Activated T-cell treated with anti-CD3 and anti-CD28 coated beads, Interleukin-2, amount 50 U/mL, for 24 hours (primary cell): Measurements from ENCODE around the gene SNPH.

Experiments
- DNase-seq: peaks from one replicate; pipeline ENCODE4 v3.0.0-alpha.2; 2020
- H3K27ac Mint-ChIP-seq: 2 replicates; pipeline ENCODE4 v1.8.0; 2020; ENCODE audit warnings: mild to moderate bottlenecking, mixed read lengths
- H3K27me3 Mint-ChIP-seq: 2 replicates; pipeline ENCODE4 v1.8.0; 2020; ENCODE audit warnings: mixed read lengths
- H3K36me3 Mint-ChIP-seq: 2 replicates; pipeline ENCODE4 v1.8.0; 2020; ENCODE audit warnings: low read depth, mixed read lengths
- H3K4me1 Mint-ChIP-seq: 2 replicates; pipeline ENCODE4 v1.8.0; 2020; ENCODE audit warnings: low read depth, mixed read lengths
- H3K4me3 Mint-ChIP-seq: 2 replicates; pipeline ENCODE4 v1.8.0; 2020; ENCODE audit warnings: mild to moderate bottlenecking, moderate library complexity, mixed read lengths
- H3K9me3 Mint-ChIP-seq: 2 replicates; pipeline ENCODE4 v1.8.0; 2020; ENCODE audit warnings: mixed read lengths

Gene SNPH

DNA sequence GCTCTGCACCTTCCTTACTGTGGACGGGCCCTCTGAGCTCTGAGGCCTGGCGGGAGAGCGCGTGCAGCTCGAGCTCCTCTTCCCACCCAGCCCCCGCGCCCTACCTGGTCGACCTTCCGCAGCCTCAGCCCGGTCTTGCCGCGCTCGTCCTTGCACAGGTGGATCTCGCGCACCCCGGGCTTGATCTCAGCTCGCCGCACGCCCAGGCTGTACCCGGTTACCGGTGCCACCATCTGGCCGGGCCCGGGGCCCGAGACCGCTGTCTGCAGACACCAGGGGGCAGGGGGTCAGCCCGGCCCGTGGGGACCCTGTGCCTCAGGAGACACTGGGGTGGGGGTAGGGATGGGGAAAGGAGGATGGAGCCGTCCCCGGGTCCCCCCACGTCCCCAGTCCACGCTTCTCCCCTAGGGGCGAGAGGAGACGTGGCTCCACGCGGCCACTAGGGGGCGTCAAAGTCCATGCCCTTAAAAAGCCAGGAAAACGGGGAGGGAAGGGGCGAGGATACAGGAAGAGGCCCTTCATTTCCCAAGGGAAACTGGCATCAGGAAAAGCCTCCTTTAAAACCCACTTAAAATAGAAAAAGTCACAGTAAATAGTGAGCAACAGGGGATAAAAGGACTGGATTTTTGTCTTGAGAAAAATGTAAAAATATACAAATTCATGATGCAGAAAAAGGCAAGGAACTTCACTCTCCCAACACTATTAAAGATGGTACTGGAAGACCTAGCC, 47.3 kb downstream of the SNPH start:
- H3K27ac Mint-ChIP-seq: no peak overlapping the region
- no peak overlapping the region for H3K4me3 Mint-ChIP-seq
- H3K9me3 Mint-ChIP-seq: no peaks in the 10 kb centered on the region
- DNase-seq: peak; percentile 80
- no peaks in the 10 kb centered on the region for H3K36me3 Mint-ChIP-seq
- H3K4me1 Mint-ChIP-seq: peaks cover 12% of the 10 kb centered on the region
- no peaks in the 10 kb centered on the region for H3K27me3 Mint-ChIP-seq

DNA sequence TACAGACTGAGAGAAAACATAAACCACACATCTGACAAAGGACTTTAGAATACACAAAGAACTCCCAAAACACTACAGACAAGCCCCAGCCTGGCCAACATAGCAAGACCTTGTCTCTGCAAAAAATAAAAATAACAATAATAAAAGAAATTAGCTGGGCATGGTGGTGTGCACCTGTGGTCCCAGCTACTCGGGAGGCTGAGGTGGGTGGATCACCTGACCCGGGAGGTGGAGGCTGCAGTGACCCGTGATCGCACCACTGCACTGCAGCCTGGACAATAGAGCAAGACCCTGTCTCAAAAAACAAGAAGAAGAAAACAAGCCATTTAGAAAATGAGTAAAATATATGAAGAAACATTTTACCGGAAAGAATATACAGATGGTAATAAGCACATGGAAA, 49.7 kb downstream of the SNPH start:
- Mint-ChIP-seq H3K9me3 (no peaks in the 10 kb centered on the region), H3K4me3 (no peak overlapping the region), H3K27me3 (no peaks in the 10 kb centered on the region), H3K4me1 (peaks cover 12% of the 10 kb centered on the region), H3K36me3 (no peaks in the 10 kb centered on the region), H3K27ac (no peak overlapping the region)
- no peak for DNase-seq

DNA sequence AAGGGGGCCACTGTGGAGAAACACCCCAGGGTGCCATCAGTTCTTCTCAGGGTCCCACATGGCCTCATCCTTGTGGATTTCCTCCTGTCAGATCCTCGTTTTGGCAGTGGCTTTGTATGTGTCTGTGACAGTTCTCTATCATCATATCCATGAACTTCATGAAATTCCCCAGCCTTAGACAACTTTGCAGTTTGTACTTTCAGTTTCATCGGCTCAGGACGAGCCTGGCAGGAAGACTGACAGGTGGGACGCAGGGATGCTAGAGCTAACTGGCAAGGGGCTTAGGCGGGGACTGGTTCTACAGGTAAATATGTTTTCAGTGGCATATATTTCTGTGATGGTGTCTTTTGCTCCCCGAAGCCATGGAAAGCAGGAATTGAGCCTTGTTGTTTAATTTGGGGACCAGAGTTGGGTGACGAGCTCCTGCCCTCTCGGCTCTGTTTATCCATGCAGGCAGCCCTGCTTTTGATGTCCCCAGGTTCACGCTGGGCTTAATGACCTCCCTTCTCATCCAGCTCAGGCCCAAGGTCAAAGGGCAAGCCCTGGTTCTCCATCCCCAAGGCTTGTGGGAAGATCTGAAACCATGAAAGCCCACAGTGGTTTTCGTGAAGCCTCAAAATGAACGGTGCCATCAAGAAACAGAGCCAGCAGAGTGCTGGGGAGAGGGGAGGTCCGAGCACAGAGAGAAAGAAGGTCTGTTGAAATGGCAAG, 51.6 kb downstream of the SNPH start:
- no peak overlapping the region for H3K27ac Mint-ChIP-seq
- H3K4me3 Mint-ChIP-seq: no peak overlapping the region
- H3K36me3 Mint-ChIP-seq: no peaks in the 10 kb centered on the region
- DNase-seq: no peak
- no peaks in the 10 kb centered on the region for H3K27me3 Mint-ChIP-seq
- peaks cover 12% of the 10 kb centered on the region for H3K4me1 Mint-ChIP-seq
- H3K9me3 Mint-ChIP-seq: no peaks in the 10 kb centered on the region

- Mint-ChIP-seq H3K36me3 (no peaks in the 10 kb centered on the region), H3K4me3 (no peak overlapping the region), H3K27me3 (no peaks in the 10 kb centered on the region), H3K9me3 (no peaks in the 10 kb centered on the region), H3K4me1 (peaks cover 8% of the 10 kb centered on the region), H3K27ac (no peak overlapping the region)
- DNase-seq: no peak
Measured at GRCh38 chr20:1319051-1319450, 53.0 kb downstream of the SNPH start.

DNA sequence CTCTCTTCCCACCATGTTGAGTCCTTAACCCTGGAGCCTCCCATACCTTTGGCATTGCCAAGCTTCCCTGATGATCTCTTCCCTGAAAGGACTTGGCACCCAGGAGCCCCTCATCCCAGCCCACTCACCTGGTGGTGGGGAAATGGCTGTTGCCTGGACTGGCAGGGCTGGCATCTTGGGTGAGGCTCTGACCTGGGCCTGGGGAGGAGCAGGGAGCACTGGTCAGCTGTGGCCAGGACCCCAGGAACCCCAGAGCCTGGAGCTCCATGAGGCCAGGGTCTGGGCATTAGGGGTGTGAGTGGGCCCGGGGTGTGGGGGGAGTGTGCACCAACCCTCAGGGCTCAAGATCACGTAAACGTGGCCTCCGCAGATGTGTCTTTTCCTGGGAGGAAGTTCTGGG, 53.4 kb downstream of the SNPH start:
- H3K36me3 Mint-ChIP-seq: no peaks in the 10 kb centered on the region
- peaks cover 8% of the 10 kb centered on the region for H3K4me1 Mint-ChIP-seq
- no peak overlapping the region for H3K4me3 Mint-ChIP-seq
- H3K9me3 Mint-ChIP-seq: no peaks in the 10 kb centered on the region
- DNase-seq: no peak
- no peaks in the 10 kb centered on the region for H3K27me3 Mint-ChIP-seq
- no peak overlapping the region for H3K27ac Mint-ChIP-seq

GRCh38 chr20:1320016-1320415, 53.9 kb downstream of the SNPH start:
- H3K4me3 Mint-ChIP-seq: no peak overlapping the region
- no peak overlapping the region for H3K27ac Mint-ChIP-seq
- no peaks in the 10 kb centered on the region for H3K27me3 Mint-ChIP-seq
- H3K9me3 Mint-ChIP-seq: no peaks in the 10 kb centered on the region
- DNase-seq: no peak
- peaks cover 8% of the 10 kb centered on the region for H3K4me1 Mint-ChIP-seq
- H3K36me3 Mint-ChIP-seq: no peaks in the 10 kb centered on the region

DNA sequence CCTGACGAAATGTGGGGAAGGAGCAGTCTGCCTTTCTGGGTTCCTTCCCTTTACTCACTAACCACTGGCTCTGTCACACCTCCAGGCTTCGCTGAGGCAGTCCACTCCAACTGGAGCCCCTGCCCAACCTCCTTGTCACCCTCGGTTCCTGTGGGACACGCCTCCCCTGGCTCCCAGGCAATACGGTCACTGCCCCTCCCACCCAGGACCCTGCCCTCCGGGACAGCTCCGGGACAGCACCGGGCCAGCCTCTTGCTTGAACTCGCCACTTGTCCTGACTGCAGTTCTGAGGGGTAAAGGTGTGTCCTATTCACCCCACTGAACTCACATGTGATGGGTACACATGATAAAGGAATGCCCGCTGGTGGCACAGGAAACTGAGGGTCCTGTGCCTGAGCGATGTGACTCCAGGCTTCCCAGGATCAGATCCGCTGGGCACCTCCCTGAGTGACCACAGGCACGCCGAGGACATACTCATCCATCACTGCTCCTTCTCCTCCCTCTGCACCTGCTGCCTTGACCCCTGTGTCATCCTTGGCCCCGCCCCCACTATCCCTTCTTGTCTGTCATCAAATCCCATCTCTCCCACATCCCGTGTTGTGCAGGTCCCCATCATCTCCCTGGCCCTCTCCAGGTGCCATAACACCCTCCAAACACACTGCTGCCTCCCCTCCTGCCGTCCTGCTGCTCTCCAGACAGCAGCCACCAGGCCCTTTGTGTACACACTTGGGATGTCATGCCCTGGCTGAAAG, 55.0 kb downstream of the SNPH start:
- Mint-ChIP-seq H3K27ac (no peak overlapping the region), H3K36me3 (no peaks in the 10 kb centered on the region)

GRCh38 chr20:1321654-1321939, 55.5 kb downstream of the SNPH start:
- H3K36me3 Mint-ChIP-seq: no peaks in the 10 kb centered on the region
- H3K4me3 Mint-ChIP-seq: no peak overlapping the region
- H3K27ac Mint-ChIP-seq: no peak overlapping the region
- H3K4me1 Mint-ChIP-seq: peaks cover 8% of the 10 kb centered on the region
- no peaks in the 10 kb centered on the region for H3K9me3 Mint-ChIP-seq
- DNase-seq: no peak
- no peaks in the 10 kb centered on the region for H3K27me3 Mint-ChIP-seq

More for the DNA sequence above, 55.0 kb downstream of the SNPH start:
- Mint-ChIP-seq H3K4me3 (no peak overlapping the region), H3K9me3 (no peaks in the 10 kb centered on the region), H3K27me3 (no peaks in the 10 kb centered on the region), H3K4me1 (peaks cover 8% of the 10 kb centered on the region)
- DNase-seq: no peak

GRCh38 chr20:1322511-1323245, 56.6 kb downstream of the SNPH start:
- H3K36me3 Mint-ChIP-seq: no peaks in the 10 kb centered on the region
- H3K27me3 Mint-ChIP-seq: no peaks in the 10 kb centered on the region
- H3K4me3 Mint-ChIP-seq: no peak overlapping the region
- no peak for DNase-seq
- peaks cover 6% of the 10 kb centered on the region for H3K4me1 Mint-ChIP-seq
- H3K27ac Mint-ChIP-seq: no peak overlapping the region
- H3K9me3 Mint-ChIP-seq: no peaks in the 10 kb centered on the region

DNA sequence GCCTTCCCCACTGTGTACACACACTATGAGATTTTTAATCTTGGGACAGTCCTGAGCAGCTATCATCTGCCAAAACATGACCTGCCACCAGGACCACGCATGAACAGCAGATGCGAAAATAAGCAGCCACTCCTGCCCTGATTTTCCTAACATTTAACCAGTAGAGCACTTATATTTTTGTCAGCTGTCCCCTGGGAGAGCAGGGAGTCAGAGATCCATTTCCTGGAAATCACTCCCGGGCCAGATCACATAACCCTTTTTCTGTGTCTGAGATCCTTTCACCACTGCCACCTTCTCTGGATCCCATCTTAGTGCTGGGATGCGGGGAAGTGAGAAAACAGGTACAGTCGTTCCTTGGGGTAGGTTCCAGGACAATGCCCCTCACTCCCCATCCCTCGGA, 57.2 kb downstream of the SNPH start:
- Mint-ChIP-seq H3K4me3 (no peak overlapping the region), H3K4me1 (no peaks in the 10 kb centered on the region), H3K27me3 (no peaks in the 10 kb centered on the region), H3K36me3 (no peaks in the 10 kb centered on the region), H3K9me3 (no peaks in the 10 kb centered on the region), H3K27ac (no peak overlapping the region)
- DNase-seq: peak; percentile 21

DNA sequence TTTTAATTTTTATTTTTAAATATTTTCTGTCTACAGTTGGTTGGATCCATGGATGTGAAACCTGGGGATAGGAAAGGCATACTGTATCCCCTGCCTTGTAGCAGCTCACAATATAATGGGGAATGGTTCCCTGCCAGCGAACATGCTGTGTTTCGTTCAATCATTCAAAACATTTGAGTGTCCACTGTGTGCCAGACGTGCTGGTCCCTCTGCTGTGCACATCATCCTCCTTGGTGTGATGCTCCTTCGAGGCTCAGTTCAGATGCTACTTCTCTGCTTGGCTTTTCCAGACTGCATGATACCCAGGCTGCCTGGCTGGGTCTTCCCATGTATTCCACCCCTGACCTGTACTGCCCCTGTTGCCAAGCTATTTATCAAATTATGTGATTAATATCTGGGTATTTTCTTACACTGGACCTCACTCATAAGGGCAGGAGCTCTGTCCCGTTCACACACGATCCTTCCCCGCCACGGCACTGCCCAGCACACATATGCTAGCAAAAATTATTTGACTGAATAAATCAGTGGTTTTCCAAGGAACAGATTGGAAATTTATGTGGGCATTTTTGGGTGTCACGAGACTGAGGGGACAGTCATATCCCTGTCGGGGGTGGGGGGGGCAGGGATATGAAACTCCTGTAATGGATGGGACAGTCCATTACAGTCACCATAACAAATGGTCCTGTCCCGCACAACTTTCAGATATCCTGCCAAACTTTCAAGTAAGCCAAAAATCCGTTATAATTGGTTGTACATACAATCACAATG, 57.9 kb downstream of the SNPH start:
- Mint-ChIP-seq H3K4me1 (peaks cover under 1% of the 10 kb centered on the region), H3K4me3 (no peak overlapping the region), H3K9me3 (no peaks in the 10 kb centered on the region), H3K27me3 (no peaks in the 10 kb centered on the region), H3K27ac (peak overlapping the region; percentile 55), H3K36me3 (peaks cover 3% of the 10 kb centered on the region)
- peak; percentile 14 for DNase-seq

DNA sequence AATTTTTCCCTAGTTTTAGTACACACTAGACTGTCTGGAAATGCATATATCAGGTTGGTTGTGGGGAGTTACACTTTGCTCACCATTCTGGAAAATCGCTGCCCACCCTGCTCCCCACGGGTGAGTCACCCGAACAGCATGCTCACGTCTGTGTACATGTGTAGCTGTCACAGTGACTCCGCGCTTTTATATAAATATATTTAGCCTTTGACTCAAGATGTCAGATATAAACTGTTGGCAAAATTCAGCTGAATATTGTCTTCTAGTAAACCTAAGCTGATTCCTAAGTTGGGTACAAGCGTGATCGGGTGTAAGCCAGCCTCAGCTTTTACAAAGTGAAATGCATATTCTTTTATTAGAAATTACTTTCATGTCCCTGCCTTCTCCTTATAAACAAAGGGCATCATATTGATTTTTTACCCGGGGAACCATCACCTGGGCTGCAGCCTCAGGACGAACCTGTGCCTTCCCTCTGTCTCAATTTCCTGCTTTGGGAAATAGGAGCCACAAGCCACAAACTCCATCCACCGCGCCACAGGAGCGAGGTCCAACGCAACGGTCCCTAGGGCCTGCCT, 58.6 kb downstream of the SNPH start:
- Mint-ChIP-seq H3K27ac (no peak overlapping the region), H3K27me3 (no peaks in the 10 kb centered on the region), H3K36me3 (peaks cover 6% of the 10 kb centered on the region), H3K4me3 (no peak overlapping the region), H3K4me1 (peaks cover 7% of the 10 kb centered on the region), H3K9me3 (no peaks in the 10 kb centered on the region)
- peak; percentile 40 for DNase-seq

- peak; percentile 99 for DNase-seq
- Mint-ChIP-seq H3K27ac (no peak overlapping the region), H3K9me3 (no peaks in the 10 kb centered on the region), H3K27me3 (no peaks in the 10 kb centered on the region), H3K36me3 (peaks cover 12% of the 10 kb centered on the region), H3K4me3 (no peak overlapping the region), H3K4me1 (peaks cover 14% of the 10 kb centered on the region)
Measured at GRCh38 chr20:1325173-1326030, 59.3 kb downstream of the SNPH start.
